Measurements from ENCODE around the gene GRIN3A. TPM values are rescaled to one million over a fixed set of nuclear protein-coding genes. Genes with fewer than 3 reads are reported as not detected.

The GRIN3A gene
- total RNA-seq, 5 donors from 2014 or later (not counting 1 experiment from before 2014, with no cell fraction given): 0.08 TPM; not detected in 4

GRCh38 chr9:101691657-101692056 is 46.8 kb downstream of the GRIN3A start:
- Mint-ChIP-seq H3K27me3 (peaks cover 0 to 15% of the 10 kb centered on the region in 2 donors), H3K36me3 (no peaks in the 10 kb centered on the region), H3K27ac (no peak overlapping the region), H3K9me3 (no peaks in the 10 kb centered on the region), H3K4me1 (no peaks in the 10 kb centered on the region), H3K4me3 (no peak overlapping the region)
- CTCF ChIA-PET: no interaction called here
- Histone ChIP-seq H3K4me3 (ENCODE audit: control insufficient read depth in 1 of 2, extremely low read depth in 1 of 2, low read length in 1 of 2) (no peak overlapping the region), H3K9me3 (no peaks in the 10 kb centered on the region), H3K27ac (ENCODE audit: low read length) (no peak overlapping the region), H3K4me1 (ENCODE audit: control insufficient read depth in 1 of 2, extremely low read depth in 1 of 2, insufficient read depth in 2 of 2, low read length in 2 of 2) (no peaks in the 10 kb centered on the region), H3K36me3 (ENCODE audit: control insufficient read depth in 2 of 2, extremely low read depth in 1 of 2, insufficient read depth in 1 of 2, low read length in 1 of 2) (no peaks in the 10 kb centered on the region), H3K27me3 (replicated peaks in 1 of 2; ENCODE audit: control insufficient read depth in 2 of 2, extremely low read depth in 1 of 2, insufficient read depth in 2 of 2, low read length in 1 of 2) (no peaks in the 10 kb centered on the region)
- ATAC-seq (replicated peaks in 1 of 4) (no peak), DNase-seq (no peak)
- no CpG with 5 or more reads among the region's 2 CpGs for WGBS (ENCODE audit: insufficient coverage)
- POLR2A ChIA-PET: no interaction called here

- H3K4me3 Mint-ChIP-seq: no peak overlapping the region
- H3K9me3 Mint-ChIP-seq: no peaks in the 10 kb centered on the region
- ChIA-PET POLR2A (interaction anchor here in 1 of 2 donors (0.6 kb wide), 1 partner anchor 13 kb away, joined by 3 read pairs; no protein-coding TSS in a partner anchor), CTCF (no interaction called here)
- no peak overlapping the region for H3K27ac ChIP-seq (ENCODE audit: low read length)
- H3K27me3 ChIP-seq (replicated peaks in 1 of 2; ENCODE audit: control insufficient read depth in 2 of 2, extremely low read depth in 1 of 2, insufficient read depth in 2 of 2, low read length in 1 of 2): no peaks in the 10 kb centered on the region
- H3K4me3 ChIP-seq (ENCODE audit: control insufficient read depth in 1 of 2, extremely low read depth in 1 of 2, low read length in 1 of 2): no peak overlapping the region
- H3K4me1 ChIP-seq (ENCODE audit: control insufficient read depth in 1 of 2, extremely low read depth in 1 of 2, insufficient read depth in 2 of 2, low read length in 2 of 2): no peaks in the 10 kb centered on the region
- ATAC-seq (replicated peaks in 1 of 4) (no peak), DNase-seq (no peak)
- no peaks in the 10 kb centered on the region for H3K36me3 ChIP-seq (ENCODE audit: control insufficient read depth in 2 of 2, extremely low read depth in 1 of 2, insufficient read depth in 1 of 2, low read length in 1 of 2)
- no peaks in the 10 kb centered on the region for H3K4me1 Mint-ChIP-seq
- WGBS (ENCODE audit: insufficient coverage): no CpG with 5 or more reads among the region's 2 CpGs
- no peaks in the 10 kb centered on the region for H3K36me3 Mint-ChIP-seq
- peaks cover 0 to 9% of the 10 kb centered on the region in 2 donors for H3K27me3 Mint-ChIP-seq
- H3K9me3 ChIP-seq: no peaks in the 10 kb centered on the region
- H3K27ac Mint-ChIP-seq: no peak overlapping the region
Measured at GRCh38 chr9:101689039-101689438, 49.4 kb downstream of the GRIN3A start.

GRCh38 chr9:101684665-101685064 is 53.8 kb downstream of the GRIN3A start:
- no peak overlapping the region for H3K27ac Mint-ChIP-seq
- H3K4me1 Mint-ChIP-seq: no peaks in the 10 kb centered on the region
- no peak overlapping the region for H3K4me3 Mint-ChIP-seq
- no peaks in the 10 kb centered on the region for H3K36me3 ChIP-seq (ENCODE audit: control insufficient read depth in 2 of 2, extremely low read depth in 1 of 2, insufficient read depth in 1 of 2, low read length in 1 of 2)
- H3K36me3 Mint-ChIP-seq: no peaks in the 10 kb centered on the region
- no peaks in the 10 kb centered on the region for H3K9me3 ChIP-seq
- H3K4me1 ChIP-seq (ENCODE audit: control insufficient read depth in 1 of 2, extremely low read depth in 1 of 2, insufficient read depth in 2 of 2, low read length in 2 of 2): no peaks in the 10 kb centered on the region
- no peaks in the 10 kb centered on the region for H3K27me3 ChIP-seq (replicated peaks in 1 of 2; ENCODE audit: control insufficient read depth in 2 of 2, extremely low read depth in 1 of 2, insufficient read depth in 2 of 2, low read length in 1 of 2)
- no CpG with 5 or more reads among the region's 2 CpGs for WGBS (ENCODE audit: insufficient coverage)
- peaks cover 5 to 9% of the 10 kb centered on the region in 2 donors for H3K27me3 Mint-ChIP-seq
- ChIA-PET POLR2A (no interaction called here), CTCF (no interaction called here)
- DNase-seq (no peak), ATAC-seq (replicated peaks in 1 of 4) (no peak)
- no peak overlapping the region for H3K27ac ChIP-seq (ENCODE audit: low read length)
- H3K4me3 ChIP-seq (ENCODE audit: control insufficient read depth in 1 of 2, extremely low read depth in 1 of 2, low read length in 1 of 2): no peak overlapping the region
- H3K9me3 Mint-ChIP-seq: no peaks in the 10 kb centered on the region

GRCh38 chr9:101683236-101683635 is 55.2 kb downstream of the GRIN3A start:
- no peaks in the 10 kb centered on the region for H3K27me3 ChIP-seq (replicated peaks in 1 of 2; ENCODE audit: control insufficient read depth in 2 of 2, extremely low read depth in 1 of 2, insufficient read depth in 2 of 2, low read length in 1 of 2)
- H3K4me1 Mint-ChIP-seq: no peaks in the 10 kb centered on the region
- CTCF ChIA-PET: no interaction called here
- peaks cover 5% of the 10 kb centered on the region in 2 donors for H3K27me3 Mint-ChIP-seq
- H3K36me3 ChIP-seq (ENCODE audit: control insufficient read depth in 2 of 2, extremely low read depth in 1 of 2, insufficient read depth in 1 of 2, low read length in 1 of 2): no peaks in the 10 kb centered on the region
- DNase-seq: no peak
- H3K36me3 Mint-ChIP-seq: no peaks in the 10 kb centered on the region
- H3K4me1 ChIP-seq (ENCODE audit: control insufficient read depth in 1 of 2, extremely low read depth in 1 of 2, insufficient read depth in 2 of 2, low read length in 2 of 2): no peaks in the 10 kb centered on the region
- WGBS (ENCODE audit: insufficient coverage): no CpG with 5 or more reads among the region's 2 CpGs
- H3K9me3 Mint-ChIP-seq: no peaks in the 10 kb centered on the region
- H3K9me3 ChIP-seq: no peaks in the 10 kb centered on the region
- POLR2A ChIA-PET: no interaction called here
- H3K27ac Mint-ChIP-seq: no peak overlapping the region
- ATAC-seq (replicated peaks in 1 of 4): no peak
- H3K4me3 Mint-ChIP-seq: no peak overlapping the region
- no peak overlapping the region for H3K27ac ChIP-seq (ENCODE audit: low read length)
- no peak overlapping the region for H3K4me3 ChIP-seq (ENCODE audit: control insufficient read depth in 1 of 2, extremely low read depth in 1 of 2, low read length in 1 of 2)

GRCh38 chr9:101677861-101678260 is 60.6 kb downstream of the GRIN3A start:
- Mint-ChIP-seq H3K27me3 (peaks cover 2 to 6% of the 10 kb centered on the region in 2 donors), H3K9me3 (no peaks in the 10 kb centered on the region), H3K36me3 (no peaks in the 10 kb centered on the region), H3K4me1 (no peaks in the 10 kb centered on the region), H3K27ac (no peak overlapping the region), H3K4me3 (no peak overlapping the region)
- ATAC-seq (replicated peaks in 1 of 4): no peak
- CTCF ChIA-PET: no interaction called here
- no peak overlapping the region for H3K27ac ChIP-seq (ENCODE audit: low read length)
- POLR2A ChIA-PET: no interaction called here
- no peaks in the 10 kb centered on the region for H3K4me1 ChIP-seq (ENCODE audit: control insufficient read depth in 1 of 2, extremely low read depth in 1 of 2, insufficient read depth in 2 of 2, low read length in 2 of 2)
- H3K4me3 ChIP-seq (ENCODE audit: control insufficient read depth in 1 of 2, extremely low read depth in 1 of 2, low read length in 1 of 2): no peak overlapping the region
- H3K27me3 ChIP-seq (replicated peaks in 1 of 2; ENCODE audit: control insufficient read depth in 2 of 2, extremely low read depth in 1 of 2, insufficient read depth in 2 of 2, low read length in 1 of 2): no peaks in the 10 kb centered on the region
- no peaks in the 10 kb centered on the region for H3K9me3 ChIP-seq
- H3K36me3 ChIP-seq (ENCODE audit: control insufficient read depth in 2 of 2, extremely low read depth in 1 of 2, insufficient read depth in 1 of 2, low read length in 1 of 2): no peaks in the 10 kb centered on the region
- no peak for DNase-seq

GRCh38 chr9:101675341-101675740 is 63.1 kb downstream of the GRIN3A start:
- no peak overlapping the region for H3K4me3 ChIP-seq (ENCODE audit: control insufficient read depth in 1 of 2, extremely low read depth in 1 of 2, low read length in 1 of 2)
- no peaks in the 10 kb centered on the region for H3K9me3 Mint-ChIP-seq
- no peak overlapping the region for H3K4me3 Mint-ChIP-seq
- ChIA-PET CTCF (no interaction called here), POLR2A (interaction anchor here (0.6 kb wide), 2 partner anchors 464 to 602 kb away, joined by 4 to 5 read pairs; no protein-coding TSS in a partner anchor)
- ATAC-seq (replicated peaks in 1 of 4): no peak
- DNase-seq: no peak
- WGBS (ENCODE audit: insufficient coverage): no CpG with 5 or more reads among the region's 1 CpG
- H3K36me3 Mint-ChIP-seq: no peaks in the 10 kb centered on the region
- H3K4me1 ChIP-seq (ENCODE audit: control insufficient read depth in 1 of 2, extremely low read depth in 1 of 2, insufficient read depth in 2 of 2, low read length in 2 of 2): no peaks in the 10 kb centered on the region
- no peak overlapping the region for H3K27ac Mint-ChIP-seq
- H3K4me1 Mint-ChIP-seq: no peaks in the 10 kb centered on the region
- H3K27me3 ChIP-seq (replicated peaks in 1 of 2; ENCODE audit: control insufficient read depth in 2 of 2, extremely low read depth in 1 of 2, insufficient read depth in 2 of 2, low read length in 1 of 2): no peaks in the 10 kb centered on the region
- no peak overlapping the region for H3K27ac ChIP-seq (ENCODE audit: low read length)
- H3K36me3 ChIP-seq (ENCODE audit: control insufficient read depth in 2 of 2, extremely low read depth in 1 of 2, insufficient read depth in 1 of 2, low read length in 1 of 2): no peaks in the 10 kb centered on the region
- no peaks in the 10 kb centered on the region for H3K9me3 ChIP-seq
- H3K27me3 Mint-ChIP-seq: peaks cover 0 to 6% of the 10 kb centered on the region in 2 donors

- no peak overlapping the region for H3K27ac ChIP-seq (ENCODE audit: low read length)
- WGBS (ENCODE audit: insufficient coverage): no CpG with 5 or more reads among the region's 1 CpG
- no peak for ATAC-seq (replicated peaks in 1 of 4)
- CTCF ChIA-PET: no interaction called here
- no peak overlapping the region for H3K4me3 ChIP-seq (ENCODE audit: control insufficient read depth in 1 of 2, extremely low read depth in 1 of 2, low read length in 1 of 2)
- no peaks in the 10 kb centered on the region for H3K36me3 ChIP-seq (ENCODE audit: control insufficient read depth in 2 of 2, extremely low read depth in 1 of 2, insufficient read depth in 1 of 2, low read length in 1 of 2)
- H3K27me3 Mint-ChIP-seq: peaks cover 0 to 15% of the 10 kb centered on the region in 2 donors
- H3K36me3 Mint-ChIP-seq: no peaks in the 10 kb centered on the region
- POLR2A ChIA-PET: interaction anchor here in 1 of 2 donors (0.7 kb wide), 1 partner anchor 316 kb away, joined by 3 read pairs; no protein-coding TSS in a partner anchor
- no peaks in the 10 kb centered on the region for H3K4me1 ChIP-seq (ENCODE audit: control insufficient read depth in 1 of 2, extremely low read depth in 1 of 2, insufficient read depth in 2 of 2, low read length in 2 of 2)
- no peak overlapping the region for H3K27ac Mint-ChIP-seq
- H3K4me1 Mint-ChIP-seq: no peaks in the 10 kb centered on the region
- no peaks in the 10 kb centered on the region for H3K9me3 ChIP-seq
- no peak for DNase-seq
- no peak overlapping the region for H3K4me3 Mint-ChIP-seq
- no peaks in the 10 kb centered on the region for H3K27me3 ChIP-seq (replicated peaks in 1 of 2; ENCODE audit: control insufficient read depth in 2 of 2, extremely low read depth in 1 of 2, insufficient read depth in 2 of 2, low read length in 1 of 2)
- no peaks in the 10 kb centered on the region for H3K9me3 Mint-ChIP-seq
Measured at GRCh38 chr9:101674165-101674564, 64.3 kb downstream of the GRIN3A start.
